Transverse colon (tissue), 4 donors: ENCODE data around the gene WIPF2.
"Not testable (repeated sequence)": the region's sequence is repeated elsewhere in the genome, so short reads cannot be mapped to it uniquely, and the experiment has no call there.

ENCODE experiments used
- POLR2A ChIP-seq: fragments of 450-650 bp; IDR thresholded peaks from one replicate; pipeline ENCODE4 v1.6.1; 2016; ENCODE audit warnings: antibody characterized with exemption, mild to moderate bottlenecking, moderate library complexity
- POLR2AphosphoS5 ChIP-seq, 3 donors: sonication (generic); formaldehyde crosslinking; IDR thresholded peaks; one replicate each; pipeline ENCODE4 v1.6.1; 2016; ENCODE audit warnings: antibody characterized with exemption in 3 of 3
- TF ChIP-seq, protein P1 (sequence below), 5 experiments: fragments of 200-600 bp in 3 of 5; fragments of 450-650 bp in 2 of 5; sonication (generic) in 3 of 5; IDR thresholded peaks; 1 replicate in 2 of 5; 2 replicates in 3 of 5; pipeline ENCODE4 v1.5.1; 2016 to 2017; ENCODE audit warnings: antibody characterized with exemption in 5 of 5, inconsistent platforms in 3 of 5, mild to moderate bottlenecking in 2 of 5, moderate library complexity in 1 of 5

DNA sequence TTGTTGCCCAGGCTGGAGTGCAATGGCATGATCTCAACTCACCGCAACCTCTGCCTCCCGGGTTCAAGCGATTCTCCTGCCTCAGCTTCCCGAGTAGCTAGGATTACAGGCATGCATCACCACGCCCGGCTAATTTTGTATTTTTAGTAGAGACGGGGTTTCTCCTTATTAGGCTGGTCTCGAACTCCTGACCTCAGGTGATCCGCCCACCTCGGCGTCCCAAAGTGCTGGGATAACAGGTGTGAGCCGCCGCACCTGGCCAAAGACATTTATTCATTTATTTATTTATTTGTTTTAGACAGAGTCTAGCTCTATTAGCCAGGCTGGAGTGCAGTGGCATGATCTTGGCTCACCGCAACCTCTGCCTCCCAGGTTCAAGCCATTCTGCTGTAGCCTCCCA, 10.0 kb downstream of the WIPF2 start:
- TF ChIP-seq POLR2AphosphoS5 (IDR thresholded peaks at IDR 0.05); POLR2A: not testable (repeated sequence)
- TF ChIP-seq, protein P1, sequence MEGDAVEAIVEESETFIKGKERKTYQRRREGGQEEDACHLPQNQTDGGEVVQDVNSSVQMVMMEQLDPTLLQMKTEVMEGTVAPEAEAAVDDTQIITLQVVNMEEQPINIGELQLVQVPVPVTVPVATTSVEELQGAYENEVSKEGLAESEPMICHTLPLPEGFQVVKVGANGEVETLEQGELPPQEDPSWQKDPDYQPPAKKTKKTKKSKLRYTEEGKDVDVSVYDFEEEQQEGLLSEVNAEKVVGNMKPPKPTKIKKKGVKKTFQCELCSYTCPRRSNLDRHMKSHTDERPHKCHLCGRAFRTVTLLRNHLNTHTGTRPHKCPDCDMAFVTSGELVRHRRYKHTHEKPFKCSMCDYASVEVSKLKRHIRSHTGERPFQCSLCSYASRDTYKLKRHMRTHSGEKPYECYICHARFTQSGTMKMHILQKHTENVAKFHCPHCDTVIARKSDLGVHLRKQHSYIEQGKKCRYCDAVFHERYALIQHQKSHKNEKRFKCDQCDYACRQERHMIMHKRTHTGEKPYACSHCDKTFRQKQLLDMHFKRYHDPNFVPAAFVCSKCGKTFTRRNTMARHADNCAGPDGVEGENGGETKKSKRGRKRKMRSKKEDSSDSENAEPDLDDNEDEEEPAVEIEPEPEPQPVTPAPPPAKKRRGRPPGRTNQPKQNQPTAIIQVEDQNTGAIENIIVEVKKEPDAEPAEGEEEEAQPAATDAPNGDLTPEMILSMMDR (IDR thresholded peaks at IDR 0.05), result not testable (repeated sequence)
